SJSA1 (cell line): ENCODE measurements around the gene RRH. TPM values are rescaled to one million over a fixed set of nuclear protein-coding genes. Genes with fewer than 3 reads are reported as not detected.

Experiments used
- DNase-seq, 2 experiments: peaks; one replicate each; pipeline ENCODE4 v3.0.0-alpha.2; 2015 to 2020; ENCODE audit warnings: low spot score in 2 of 2, low read depth in 1 of 2
- H3K27ac ChIP-seq: fragments of 250-450 bp; sonication (Bioruptor Pico); 2 replicates; pipeline ENCODE4 v1.5.1; 2020; ENCODE audit warnings: mild to moderate bottlenecking, moderate library complexity
- H3K27me3 ChIP-seq: fragments of 250-450 bp; sonication (Bioruptor Pico); replicated peaks from 2 replicates; pipeline ENCODE4 v1.5.1; 2020; ENCODE audit warnings: mild to moderate bottlenecking, moderate library complexity
- H3K36me3 ChIP-seq: fragments of 250-450 bp; sonication (Bioruptor Pico); 2 replicates; pipeline ENCODE4 v1.5.1; 2020; ENCODE audit warnings: mild to moderate bottlenecking
- H3K4me1 ChIP-seq: fragments of 250-450 bp; sonication (Bioruptor Pico); replicated peaks from 2 replicates; pipeline ENCODE4 v1.6.1; 2021; ENCODE audit warnings: mild to moderate bottlenecking
- H3K4me3 ChIP-seq: fragments of 250-450 bp; sonication (Bioruptor Pico); 2 replicates; pipeline ENCODE4 v1.5.1; 2020; ENCODE audit warnings: mild to moderate bottlenecking
- H3K9me3 ChIP-seq: fragments of 250-450 bp; sonication (Bioruptor Pico); replicated peaks from 2 replicates; pipeline ENCODE4 v1.5.1; 2020; ENCODE audit warnings: mild to moderate bottlenecking
- total RNA-seq: library from RNA; depleted of rRNA; stranded (reverse); fragments of >200 nt; shearing (Covaris generic); gene quantifications from 2 replicates; pipeline ENCODE4 v1.2.3, GENCODE V29; 2014; rRNA removed

The RRH gene
- total RNA-seq, 1 experiment from 2014 or later, result not detected

GRCh38 chr4:109887071-109887470, 59.3 kb downstream of the RRH start:
- H3K27ac ChIP-seq, result no peak overlapping the region
- no peak overlapping the region for H3K4me3 ChIP-seq
- no peaks in the 10 kb centered on the region for H3K27me3 ChIP-seq
- H3K9me3 ChIP-seq, result no peaks in the 10 kb centered on the region
- H3K4me1 ChIP-seq, result no peaks in the 10 kb centered on the region
- no peaks in the 10 kb centered on the region for H3K36me3 ChIP-seq
- DNase-seq, result no peak

- no peaks in the 10 kb centered on the region for H3K9me3 ChIP-seq
- no peak overlapping the region for H3K4me3 ChIP-seq
- no peak overlapping the region for H3K27ac ChIP-seq
- H3K36me3 ChIP-seq, result no peaks in the 10 kb centered on the region
- no peak for DNase-seq
- H3K4me1 ChIP-seq, result no peaks in the 10 kb centered on the region
- no peaks in the 10 kb centered on the region for H3K27me3 ChIP-seq
Measured at GRCh38 chr4:109890076-109890475, 62.3 kb downstream of the RRH start.

Other genes starting within 250 kb of the RRH start
- gene CASP6, start 124.5 kb upstream of the RRH start, total RNA-seq, result 28.4 and 47.9 TPM in 2 replicates
- gene PLA2G12A, start 97.9 kb upstream of the RRH start, total RNA-seq, result 15.0 and 15.5 TPM in 2 replicates
- gene CFI, start 26.0 kb upstream of the RRH start, total RNA-seq, result 3.7 and 6.1 TPM in 2 replicates
- 6.4 and 18.7 TPM in 2 replicates for gene GAR1, start 12.2 kb upstream of the RRH start, total RNA-seq
- gene LRIT3, start 20.1 kb downstream of the RRH start, total RNA-seq, result not detected in 2 replicates
- 9.6 and 28.0 TPM in 2 replicates for gene EGF, start 84.9 kb downstream of the RRH start, total RNA-seq